ENCODE measurements around the gene ZMIZ1. TPM values are rescaled to one million over a fixed set of nuclear protein-coding genes. Genes with fewer than 3 reads are reported as not detected.

Gene ZMIZ1
- polyA plus RNA-seq, 3 donors, result 3.3 to 64.6 (median 8.9) TPM

DNA sequence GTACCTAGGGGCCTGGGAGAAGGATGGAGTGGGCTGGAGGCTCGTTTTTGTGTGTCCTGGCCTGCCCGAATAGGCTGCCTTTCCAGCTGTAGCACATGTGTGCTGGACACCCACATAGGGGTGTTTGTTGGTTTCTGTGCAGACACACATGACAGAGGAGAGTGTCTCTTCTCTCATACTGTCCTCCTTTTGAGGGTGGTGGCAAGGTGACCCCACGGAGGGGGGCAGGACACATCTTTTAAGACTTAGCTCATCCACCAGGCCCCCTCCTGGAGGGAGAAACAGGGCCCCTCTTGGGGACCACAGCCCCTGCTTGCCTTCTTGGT, 206.3 kb downstream of the ZMIZ1 start:
- H3K79me2 ChIP-seq (ENCODE audit: insufficient read depth, low read length), result peaks cover 51% of the 10 kb centered on the region

DNA sequence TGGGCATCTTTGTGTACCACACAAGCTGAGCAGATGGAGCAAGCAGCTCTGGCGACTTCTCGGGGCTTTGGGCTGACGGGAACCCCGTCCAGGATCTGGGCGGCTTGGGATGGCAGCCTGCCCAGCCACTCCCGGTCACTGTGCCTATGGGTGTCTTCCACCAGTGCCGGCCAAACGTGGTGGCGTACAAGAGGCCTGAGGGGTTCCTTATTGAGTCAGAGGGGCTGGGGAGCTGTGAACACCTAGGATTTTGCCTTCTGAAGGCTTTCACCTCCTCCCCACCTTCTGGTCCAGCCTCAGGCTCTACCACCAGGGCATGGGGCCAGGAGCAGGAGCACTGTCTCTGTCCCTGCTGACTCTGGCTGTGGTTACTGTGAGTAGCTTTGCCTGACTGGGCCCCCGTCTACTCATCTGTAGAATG, 206.7 kb downstream of the ZMIZ1 start:
- no peak overlapping the region for H3K9ac ChIP-seq (ENCODE audit: insufficient read depth, low read length, poor library complexity, severe bottlenecking)
- intact Hi-C loops (cut with micrococcal nuclease), result no loop called here
- H3K27me3 ChIP-seq (ENCODE audit: control insufficient read depth in 2 of 2, insufficient read depth in 2 of 2, low read length in 2 of 2), result no peaks in the 10 kb centered on the region
- peak overlapping the region in 1 of 2 donors; percentile 88 for H3K27ac ChIP-seq (ENCODE audit: low read depth in 1 of 2, low read length in 2 of 2)
- Mint-ChIP-seq H3K4me1 (peaks cover 45% of the 10 kb centered on the region), H3K36me3 (peaks cover 64 to 67% of the 10 kb centered on the region in 2 donors), H3K4me3 (no peak overlapping the region), H3K27ac (peak overlapping the region in 2 of 7 donors; percentile 11 to 99), H3K27me3 (ENCODE audit: low read depth in 3 of 3) (peaks cover 0 to 7% (median 1%) of the 10 kb centered on the region in 3 donors), H3K9me3 (peaks cover 0 to 3% (median 0%) of the 10 kb centered on the region in 7 donors)
- peaks cover 19 to 39% of the 10 kb centered on the region in 2 donors for H3K36me3 ChIP-seq (replicated peaks in 1 of 2; ENCODE audit: control insufficient read depth in 1 of 2, insufficient read depth in 2 of 2, low read length in 2 of 2)
- H3K9me3 ChIP-seq (replicated peaks in 1 of 2; ENCODE audit: control insufficient read depth in 1 of 2, insufficient read depth in 1 of 2, low read length in 2 of 2), result no peaks in the 10 kb centered on the region
- H3K4me3 ChIP-seq (replicated peaks in 1 of 3; ENCODE audit: low read depth in 2 of 3, low read length in 3 of 3), result no peak overlapping the region
- peaks cover 36 to 42% of the 10 kb centered on the region in 2 donors for H3K4me1 ChIP-seq (ENCODE audit: control insufficient read depth in 1 of 2, insufficient read depth in 2 of 2, low read length in 2 of 2)
- DNase-seq, result no peak
- peaks cover 35% of the 10 kb centered on the region for H4K20me1 ChIP-seq (ENCODE audit: insufficient read depth, low read length)
- WGBS (ENCODE audit: insufficient coverage), result 88% methylated on average over 6 of the region's 10 CpGs
- H3K4me2 ChIP-seq (replicated peaks; ENCODE audit: extremely low read depth, low read length, poor library complexity, severe bottlenecking), result no peak overlapping the region
- H3K79me2 ChIP-seq (ENCODE audit: insufficient read depth, low read length), result peaks cover 48% of the 10 kb centered on the region
- TF ChIP-seq, protein P1, sequence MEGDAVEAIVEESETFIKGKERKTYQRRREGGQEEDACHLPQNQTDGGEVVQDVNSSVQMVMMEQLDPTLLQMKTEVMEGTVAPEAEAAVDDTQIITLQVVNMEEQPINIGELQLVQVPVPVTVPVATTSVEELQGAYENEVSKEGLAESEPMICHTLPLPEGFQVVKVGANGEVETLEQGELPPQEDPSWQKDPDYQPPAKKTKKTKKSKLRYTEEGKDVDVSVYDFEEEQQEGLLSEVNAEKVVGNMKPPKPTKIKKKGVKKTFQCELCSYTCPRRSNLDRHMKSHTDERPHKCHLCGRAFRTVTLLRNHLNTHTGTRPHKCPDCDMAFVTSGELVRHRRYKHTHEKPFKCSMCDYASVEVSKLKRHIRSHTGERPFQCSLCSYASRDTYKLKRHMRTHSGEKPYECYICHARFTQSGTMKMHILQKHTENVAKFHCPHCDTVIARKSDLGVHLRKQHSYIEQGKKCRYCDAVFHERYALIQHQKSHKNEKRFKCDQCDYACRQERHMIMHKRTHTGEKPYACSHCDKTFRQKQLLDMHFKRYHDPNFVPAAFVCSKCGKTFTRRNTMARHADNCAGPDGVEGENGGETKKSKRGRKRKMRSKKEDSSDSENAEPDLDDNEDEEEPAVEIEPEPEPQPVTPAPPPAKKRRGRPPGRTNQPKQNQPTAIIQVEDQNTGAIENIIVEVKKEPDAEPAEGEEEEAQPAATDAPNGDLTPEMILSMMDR (IDR thresholded peaks at IDR 0.05), result no peak
- no peak overlapping the region for H2AFZ ChIP-seq (ENCODE audit: insufficient read depth, low read depth, low read length, poor library complexity, severe bottlenecking)

More for the DNA sequence above, 206.3 kb downstream of the ZMIZ1 start:
- H4K20me1 ChIP-seq (ENCODE audit: insufficient read depth, low read length), result peaks cover 35% of the 10 kb centered on the region
- Mint-ChIP-seq H3K27ac (peak overlapping the region in 2 of 7 donors; percentile 61 to 99), H3K4me3 (no peak overlapping the region), H3K27me3 (ENCODE audit: low read depth in 3 of 3) (peaks cover 0 to 7% (median 1%) of the 10 kb centered on the region in 3 donors), H3K36me3 (peaks cover 64 to 66% of the 10 kb centered on the region in 2 donors), H3K9me3 (peaks cover 0 to 3% (median 0%) of the 10 kb centered on the region in 7 donors), H3K4me1 (peaks cover 47% of the 10 kb centered on the region)
- H3K4me3 ChIP-seq (replicated peaks in 1 of 3; ENCODE audit: low read depth in 2 of 3, low read length in 3 of 3), result no peak overlapping the region
- H2AFZ ChIP-seq (ENCODE audit: insufficient read depth, low read depth, low read length, poor library complexity, severe bottlenecking), result no peak overlapping the region
- TF ChIP-seq, protein P1 (IDR thresholded peaks at IDR 0.05), result no peak
- H3K4me2 ChIP-seq (replicated peaks; ENCODE audit: extremely low read depth, low read length, poor library complexity, severe bottlenecking), result no peak overlapping the region
- no peak for DNase-seq
- peak overlapping the region in 1 of 2 donors; percentile 88 for H3K27ac ChIP-seq (ENCODE audit: low read depth in 1 of 2, low read length in 2 of 2)
- intact Hi-C loops (cut with micrococcal nuclease), result no loop called here
- WGBS (ENCODE audit: insufficient coverage), result 88% methylated on average over 1 of the region's 3 CpGs
- H3K36me3 ChIP-seq (replicated peaks in 1 of 2; ENCODE audit: control insufficient read depth in 1 of 2, insufficient read depth in 2 of 2, low read length in 2 of 2), result peaks cover 16 to 36% of the 10 kb centered on the region in 2 donors
- no peaks in the 10 kb centered on the region for H3K27me3 ChIP-seq (ENCODE audit: control insufficient read depth in 2 of 2, insufficient read depth in 2 of 2, low read length in 2 of 2)
- H3K4me1 ChIP-seq (ENCODE audit: control insufficient read depth in 1 of 2, insufficient read depth in 2 of 2, low read length in 2 of 2), result peaks cover 40 to 46% of the 10 kb centered on the region in 2 donors
- H3K9ac ChIP-seq (ENCODE audit: insufficient read depth, low read length, poor library complexity, severe bottlenecking), result peak overlapping the region; percentile 41
- no peaks in the 10 kb centered on the region for H3K9me3 ChIP-seq (replicated peaks in 1 of 2; ENCODE audit: control insufficient read depth in 1 of 2, insufficient read depth in 1 of 2, low read length in 2 of 2)
